Measurements from ENCODE around the gene KCNH8. TPM values are rescaled to one million over a fixed set of nuclear protein-coding genes. Genes with fewer than 3 reads are reported as not detected.

Gene KCNH8
- total and polyA plus RNA-seq, 2 of the 4 experiments (the other 2 are of a cell fraction), result not detected

DNA sequence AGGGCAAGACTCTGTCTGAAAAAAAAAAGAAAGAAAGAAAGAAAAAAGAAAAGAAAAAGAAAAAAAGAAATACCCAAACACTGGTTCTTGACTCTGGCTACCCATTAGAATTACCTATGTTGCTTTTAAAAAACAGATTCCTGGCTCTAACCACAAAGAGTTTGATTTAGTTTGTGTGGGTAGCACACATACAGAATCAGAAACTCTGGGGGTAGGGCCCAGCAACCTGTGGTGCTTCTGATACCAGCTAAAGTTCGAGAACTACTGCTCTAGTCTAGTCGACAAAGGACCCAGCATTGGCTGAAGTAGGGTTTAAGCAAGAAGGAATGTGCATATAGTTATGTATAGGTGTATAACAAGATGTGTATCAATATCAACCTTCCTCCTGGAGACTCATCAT is 393.0 kb downstream of the KCNH8 start:
- TF ChIP-seq POLR2A (IDR thresholded peaks at IDR 0.05; ENCODE audit: low read depth, low read length), result no peak
- no peak for TF ChIP-seq FOS (IDR thresholded peaks at IDR 0.05; ENCODE audit: low read depth, low read length)
- TF ChIP-seq BHLHE40 (IDR thresholded peaks at IDR 0.05; ENCODE audit: low read depth, low read length), result no peak
- TF ChIP-seq, protein P1, sequence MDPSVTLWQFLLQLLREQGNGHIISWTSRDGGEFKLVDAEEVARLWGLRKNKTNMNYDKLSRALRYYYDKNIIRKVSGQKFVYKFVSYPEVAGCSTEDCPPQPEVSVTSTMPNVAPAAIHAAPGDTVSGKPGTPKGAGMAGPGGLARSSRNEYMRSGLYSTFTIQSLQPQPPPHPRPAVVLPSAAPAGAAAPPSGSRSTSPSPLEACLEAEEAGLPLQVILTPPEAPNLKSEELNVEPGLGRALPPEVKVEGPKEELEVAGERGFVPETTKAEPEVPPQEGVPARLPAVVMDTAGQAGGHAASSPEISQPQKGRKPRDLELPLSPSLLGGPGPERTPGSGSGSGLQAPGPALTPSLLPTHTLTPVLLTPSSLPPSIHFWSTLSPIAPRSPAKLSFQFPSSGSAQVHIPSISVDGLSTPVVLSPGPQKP (IDR thresholded peaks at IDR 0.05; ENCODE audit: borderline replicate concordance, low read depth, low read length), result no peak
- TF ChIP-seq CHD1 (IDR thresholded peaks at IDR 0.05; ENCODE audit: low read depth, low read length), result no peak
- no peak for TF ChIP-seq MAZ (IDR thresholded peaks at IDR 0.05; ENCODE audit: borderline replicate concordance, low read depth, low read length)
- TF ChIP-seq CEBPB (IDR thresholded peaks at IDR 0.05; ENCODE audit: low read depth, low read length), result no peak
- TF ChIP-seq RCOR1 (IDR thresholded peaks at IDR 0.05; ENCODE audit: insufficient replicate concordance, low read length), result no peak
- TF ChIP-seq, protein P2, sequence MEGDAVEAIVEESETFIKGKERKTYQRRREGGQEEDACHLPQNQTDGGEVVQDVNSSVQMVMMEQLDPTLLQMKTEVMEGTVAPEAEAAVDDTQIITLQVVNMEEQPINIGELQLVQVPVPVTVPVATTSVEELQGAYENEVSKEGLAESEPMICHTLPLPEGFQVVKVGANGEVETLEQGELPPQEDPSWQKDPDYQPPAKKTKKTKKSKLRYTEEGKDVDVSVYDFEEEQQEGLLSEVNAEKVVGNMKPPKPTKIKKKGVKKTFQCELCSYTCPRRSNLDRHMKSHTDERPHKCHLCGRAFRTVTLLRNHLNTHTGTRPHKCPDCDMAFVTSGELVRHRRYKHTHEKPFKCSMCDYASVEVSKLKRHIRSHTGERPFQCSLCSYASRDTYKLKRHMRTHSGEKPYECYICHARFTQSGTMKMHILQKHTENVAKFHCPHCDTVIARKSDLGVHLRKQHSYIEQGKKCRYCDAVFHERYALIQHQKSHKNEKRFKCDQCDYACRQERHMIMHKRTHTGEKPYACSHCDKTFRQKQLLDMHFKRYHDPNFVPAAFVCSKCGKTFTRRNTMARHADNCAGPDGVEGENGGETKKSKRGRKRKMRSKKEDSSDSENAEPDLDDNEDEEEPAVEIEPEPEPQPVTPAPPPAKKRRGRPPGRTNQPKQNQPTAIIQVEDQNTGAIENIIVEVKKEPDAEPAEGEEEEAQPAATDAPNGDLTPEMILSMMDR (conservative IDR thresholded peaks at IDR 0.05; ENCODE audit: low read depth, low read length), result no peak
- TF ChIP-seq RFX5 (IDR thresholded peaks at IDR 0.05; ENCODE audit: low read depth, low read length), result no peak
- TF ChIP-seq MAFK (IDR thresholded peaks at IDR 0.05; ENCODE audit: low read depth, low read length), result no peak
- no peak for TF ChIP-seq MXI1 (IDR thresholded peaks at IDR 0.05; ENCODE audit: borderline replicate concordance, low read depth, low read length)
- no peak for TF ChIP-seq NFE2L2 (IDR thresholded peaks at IDR 0.05; ENCODE audit: low read depth, low read length)
- TF ChIP-seq SMC3 (IDR thresholded peaks at IDR 0.05; ENCODE audit: low read depth, low read length), result no peak
- no peaks in the 10 kb centered on the region for H4K20me1 ChIP-seq (ENCODE audit: insufficient read depth, low read length)
- no peak overlapping the region for H3K9ac ChIP-seq (ENCODE audit: low read depth, low read length)
- no peak overlapping the region for H2BK20ac ChIP-seq (ENCODE audit: low read depth, low read length)
- H3K23ac ChIP-seq (ENCODE audit: low read depth, low read length), result no peak overlapping the region
- no peak overlapping the region for H2BK120ac ChIP-seq (ENCODE audit: low read depth, low read length)
- no peak for DNase-seq
- POLR2A ChIA-PET (ENCODE audit: unreplicated experiment), result no interaction called here
- H3K56ac ChIP-seq (ENCODE audit: extremely low read depth, insufficient read depth, low read length), result no peak overlapping the region
- in situ Hi-C loops (cut with MboI; ENCODE audit: low sequenced_read_pairs), result no loop called here
- H3K4me3 ChIP-seq (ENCODE audit: insufficient read depth, low read depth, low read length), result no peak overlapping the region
- H3K27me3 ChIP-seq (ENCODE audit: control insufficient read depth, insufficient read depth, low read length), result no peaks in the 10 kb centered on the region
- no peak overlapping the region for H4K5ac ChIP-seq (ENCODE audit: low read depth, low read length)
- H3K9me1 ChIP-seq (ENCODE audit: insufficient read depth, low read length), result no peaks in the 10 kb centered on the region
- WGBS, 2 experiments (ENCODE audit: extremely low coverage in 2 of 2, insufficient read length in 1 of 2), result no CpG with 5 or more reads among the region's 2 CpGs
- H3K79me1 ChIP-seq (ENCODE audit: low read depth in 1 of 2, low read length in 2 of 2), result no peaks in the 10 kb centered on the region
- H3K9me3 ChIP-seq (ENCODE audit: control insufficient read depth, insufficient read depth, low read length), result peaks cover 15% of the 10 kb centered on the region
- no peak overlapping the region for H3K4me2 ChIP-seq (ENCODE audit: low read depth, low read length)
- H2AK5ac ChIP-seq (ENCODE audit: low read depth, low read length), result no peak overlapping the region
- no peak overlapping the region for H4K91ac ChIP-seq (ENCODE audit: insufficient read depth, low read depth, low read length)
- dilution Hi-C loops (cut with HindIII; ENCODE audit: low sequenced_read_pairs, unreplicated experiment), result no loop called here
- intact Hi-C loops (cut with micrococcal nuclease), result no loop called here
- no peak overlapping the region for H2BK5ac ChIP-seq (ENCODE audit: low read depth, low read length, poor library complexity, severe bottlenecking)
- no peak overlapping the region for H3K18ac ChIP-seq (ENCODE audit: low read depth, low read length)
- no peak overlapping the region for H2AK9ac ChIP-seq (replicated peaks; ENCODE audit: low read depth, low read length, poor library complexity)
- H3K14ac ChIP-seq (replicated peaks; ENCODE audit: low read depth, low read length), result no peak overlapping the region
- no peak overlapping the region for H3K4ac ChIP-seq (ENCODE audit: low read depth, low read length)
- H2AFZ ChIP-seq (replicated peaks; ENCODE audit: low read length, poor library complexity), result no peak overlapping the region
- no peaks in the 10 kb centered on the region for H3K36me3 ChIP-seq (ENCODE audit: control insufficient read depth, insufficient read depth, low read length)
- H3K27ac ChIP-seq (ENCODE audit: insufficient read depth, low read length), result no peak overlapping the region
- ATAC-seq (ENCODE audit: low read depth), result no peak
- CTCF ChIA-PET, result no interaction called here
- H4K8ac ChIP-seq (ENCODE audit: low read depth in 2 of 2, low read length in 2 of 2), result no peak overlapping the region
- no peaks in the 10 kb centered on the region for H3K4me1 ChIP-seq (ENCODE audit: control insufficient read depth, insufficient read depth, low read length)
- H2BK15ac ChIP-seq (ENCODE audit: low read depth, low read length), result no peak overlapping the region
- BruUV-seq (replicated peaks), result no TSS peak
